ENCODE measurements around the gene MPDZ. TPM values are rescaled to one million over a fixed set of nuclear protein-coding genes. Genes with fewer than 3 reads are reported as not detected.

Gene MPDZ
- polyA plus RNA-seq, 2 of the 4 experiments (the other 2 are of a cell fraction): 19.5 to 36.4 TPM

- POLR2A ChIA-PET: no interaction called here
- Histone ChIP-seq H3K4me1 (no peaks in the 10 kb centered on the region), H3K4me3 (no peak overlapping the region), H3K4me2 (no peak overlapping the region), H3K9me3 (no peaks in the 10 kb centered on the region), H3K27ac (no peak overlapping the region)
- no peak for ATAC-seq
- FAIRE-seq: no peak
- TF ChIP-seq POLR2A (IDR thresholded peaks at IDR 0.05; ENCODE audit: low read length): no peak
- CTCF ChIA-PET: interaction anchor here (1.3 to 5.4 kb wide), 6 partner anchors 33 to 1339 kb away, joined by 3 to 40 read pairs (median 12); no protein-coding TSS in a partner anchor
- WGBS (ENCODE audit: missing lambda C conversion rate): 33% methylated on average over 4 of the region's 4 CpGs
- no peak for DNase-seq (ENCODE audit: low read depth in 1 of 2, low spot score in 1 of 2)
Measured at GRCh38 chr9:13090628-13091027, 188.9 kb downstream of the MPDZ start.

- Histone ChIP-seq H3K4me1 (no peaks in the 10 kb centered on the region), H3K9me3 (no peaks in the 10 kb centered on the region), H3K4me2 (no peak overlapping the region), H3K27ac (no peak overlapping the region), H3K4me3 (no peak overlapping the region)
- DNase-seq (ENCODE audit: low read depth in 1 of 2, low spot score in 1 of 2) (no peak), FAIRE-seq (peak; percentile 83), ATAC-seq (no peak)
- ChIA-PET POLR2A (no interaction called here), CTCF (interaction anchor here (0.6 to 5.4 kb wide), 28 partner anchors 10 to 1344 kb away, joined by 3 to 40 read pairs (median 4); partner anchors contain the start of gene MPDZ)
- TF ChIP-seq ZNF302 (CRISPR knock-in tag; IDR thresholded peaks at IDR 0.05) (no peak), PHF8 (IDR thresholded peaks at IDR 0.05; ENCODE audit: borderline replicate concordance, low read depth) (no peak), ATOH8 (CRISPR knock-in tag; IDR thresholded peaks at IDR 0.05; ENCODE audit: low read depth) (no peak), TFCP2L1 (CRISPR knock-in tag; IDR thresholded peaks at IDR 0.05) (no peak), POLR2A (IDR thresholded peaks at IDR 0.05; ENCODE audit: low read length) (no peak), EHF (CRISPR knock-in tag; IDR thresholded peaks at IDR 0.05) (no peak), CBX8 (IDR thresholded peaks at IDR 0.05) (no peak), HOXB5 (CRISPR knock-in tag; IDR thresholded peaks at IDR 0.05) (no peak), RFX5 (IDR thresholded peaks at IDR 0.05) (no peak), CEBPB (IDR thresholded peaks at IDR 0.05) (no peak), RAD21 (conservative IDR thresholded peaks at IDR 0.05 in 1 of 2, IDR thresholded peaks at IDR 0.05 in 1 of 2) (no peak), BHLHE40 (IDR thresholded peaks at IDR 0.05; ENCODE audit: low read depth, low read length) (no peak), CHD2 (IDR thresholded peaks at IDR 0.05; ENCODE audit: low read length, partially characterized antibody) (no peak), FOXS1 (CRISPR knock-in tag; IDR thresholded peaks at IDR 0.05) (no peak), HOXA7 (CRISPR knock-in tag; IDR thresholded peaks at IDR 0.05) (no peak), EHMT2 (IDR thresholded peaks at IDR 0.05; ENCODE audit: low read depth) (no peak), GATA3 (IDR thresholded peaks at IDR 0.05; ENCODE audit: borderline replicate concordance) (no peak), USF2 (IDR thresholded peaks at IDR 0.05) (no peak), HEYL (CRISPR knock-in tag; IDR thresholded peaks at IDR 0.05) (no peak), REST (IDR thresholded peaks at IDR 0.05) (no peak)
Measured at GRCh38 chr9:13089666-13090065, 189.8 kb downstream of the MPDZ start.

Measured in A549 (cell line).